ENCODE data around the gene UNG.

GRCh38 chr12:109112720-109113465 lies 15.5 kb downstream of the UNG start:
- no peak for TF ChIP-seq CTCF (IDR thresholded peaks at IDR 0.05)
- TF ChIP-seq POLR2A (IDR thresholded peaks at IDR 0.05), result peak; percentile 32
